Stimulated activated CD4-positive, alpha-beta T cell treated with anti-CD3 and anti-CD28 coated beads, Interleukin-1b, Interleukin-23, amount 100 ng/mL, for 48 hours (primary cell): ENCODE results near the gene TRIM38.
"Not testable (repeated sequence)": the region's sequence is repeated elsewhere in the genome, so short reads cannot be mapped to it uniquely, and the experiment has no call there.

Source experiments
- DNase-seq: peaks from one replicate; pipeline ENCODE4 v3.0.0-alpha.2; 2020

TRIM38 gene

DNA sequence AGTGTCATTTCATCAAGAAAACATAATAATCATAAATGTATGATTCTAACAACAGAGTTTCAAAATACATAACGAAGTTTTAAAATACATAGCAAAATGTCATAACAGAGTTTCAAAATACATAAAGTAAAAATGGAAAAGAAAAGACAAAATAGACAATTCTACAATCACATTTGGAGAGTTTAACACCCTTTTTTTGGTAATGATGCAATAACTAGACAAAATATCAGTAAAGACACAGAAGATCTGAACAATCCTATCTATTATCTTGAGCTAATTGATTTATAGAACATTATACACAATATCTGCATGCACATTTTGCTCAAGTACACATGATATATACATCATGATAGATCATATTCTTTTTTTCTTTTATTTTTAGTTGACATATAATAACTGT is 18.7 kb upstream of the TRIM38 start:
- no peak for DNase-seq

DNA sequence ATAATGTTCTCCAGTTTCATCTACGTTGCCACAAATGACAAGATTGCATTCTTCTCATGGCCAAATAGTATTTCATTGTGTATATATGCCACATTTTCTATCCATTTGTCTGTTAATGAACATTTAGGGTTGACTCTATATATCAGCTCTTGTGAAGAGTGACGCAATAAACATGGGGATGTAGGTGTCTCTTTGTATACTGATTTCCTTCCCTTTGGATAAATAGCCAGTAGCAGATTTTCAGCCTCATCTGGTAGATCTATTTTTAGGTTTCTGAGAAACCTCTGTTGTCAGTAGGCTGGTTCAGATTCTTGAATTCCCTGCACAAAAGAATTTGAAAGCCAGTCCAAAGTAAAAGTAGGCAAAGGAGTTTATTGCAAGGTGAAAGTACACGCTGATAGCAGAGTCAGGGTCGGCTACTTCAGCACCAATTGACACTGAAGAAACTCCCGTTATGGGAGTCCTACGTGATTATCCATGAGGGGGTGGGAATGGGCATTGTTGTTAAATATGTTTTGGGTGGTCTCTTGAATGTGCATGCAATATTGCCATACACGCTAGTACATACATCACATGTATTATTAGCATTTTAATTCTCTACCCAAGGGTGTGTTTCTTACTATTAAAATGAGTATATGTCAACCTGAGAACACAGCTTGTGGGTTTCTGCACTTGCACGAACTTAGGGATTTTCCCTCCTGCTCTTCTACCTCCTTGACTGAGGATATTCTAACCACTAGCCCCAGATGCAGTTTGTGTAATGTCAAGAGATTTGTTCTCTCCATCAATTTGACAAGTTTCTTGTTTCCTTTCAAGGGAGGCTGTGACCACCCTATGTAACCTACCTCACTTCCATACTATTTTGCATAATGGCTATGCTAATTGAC is 17.7 kb upstream of the TRIM38 start:
- DNase-seq, result peak; percentile 28

DNA sequence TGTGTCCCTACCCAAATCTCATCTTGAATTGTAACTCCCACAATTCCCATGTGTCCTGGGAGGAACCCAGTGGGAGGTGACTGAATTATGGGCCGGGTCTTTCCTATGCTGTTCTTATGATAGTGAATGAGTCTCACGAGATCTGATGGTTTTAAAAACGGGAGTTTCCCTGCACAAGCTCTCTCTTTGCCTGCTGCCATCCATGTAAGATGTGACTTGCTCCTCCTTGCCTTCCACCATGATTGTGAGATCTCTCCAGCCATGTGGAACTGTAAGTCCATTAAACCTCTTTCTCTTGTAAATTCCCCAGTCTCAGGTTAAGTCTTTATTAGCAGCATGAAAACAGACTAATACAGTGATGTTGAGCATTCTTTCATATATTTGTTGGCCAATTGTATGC is 16.9 kb upstream of the TRIM38 start:
- not testable (repeated sequence) for DNase-seq

DNA sequence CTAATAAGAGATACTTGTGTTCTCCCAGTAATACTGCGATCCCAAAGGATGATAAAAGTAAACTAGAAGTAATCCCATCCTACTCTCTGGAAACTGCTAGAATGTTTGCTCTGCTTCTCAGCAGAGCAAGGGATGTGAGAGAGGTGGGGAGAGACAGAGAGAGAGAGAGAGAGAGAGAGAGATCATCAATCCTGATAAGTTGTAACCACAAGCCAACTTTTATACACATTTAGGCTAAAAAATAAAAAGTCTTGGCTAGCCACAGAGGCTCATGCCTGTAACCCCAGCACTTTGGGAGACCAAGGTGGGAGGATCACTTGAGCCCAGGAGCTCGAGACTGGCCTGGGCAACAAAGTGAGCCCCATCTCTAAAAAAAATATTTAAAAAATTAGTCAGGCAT is 16.0 kb upstream of the TRIM38 start:
- DNase-seq, result no peak

DNA sequence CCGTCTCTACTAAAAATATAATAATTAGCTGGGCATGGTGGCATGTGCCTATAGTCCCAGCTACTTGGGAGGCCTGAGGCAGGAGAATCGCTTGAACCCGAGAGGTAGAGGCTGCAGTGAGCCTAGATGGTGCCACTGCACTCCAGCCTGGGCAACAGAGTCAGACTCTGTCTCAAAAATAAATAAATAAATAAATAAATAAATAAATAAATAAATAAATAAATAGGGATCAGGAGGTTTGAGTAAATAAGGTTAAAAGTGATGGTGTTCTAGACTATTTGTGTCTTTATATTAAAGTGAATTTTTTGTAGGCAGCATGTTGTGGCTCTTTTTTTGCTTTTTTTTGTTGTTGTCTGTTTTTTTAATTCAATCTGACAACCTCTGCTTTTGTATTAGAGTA is 15.1 kb upstream of the TRIM38 start:
- not testable (repeated sequence) for DNase-seq

DNA sequence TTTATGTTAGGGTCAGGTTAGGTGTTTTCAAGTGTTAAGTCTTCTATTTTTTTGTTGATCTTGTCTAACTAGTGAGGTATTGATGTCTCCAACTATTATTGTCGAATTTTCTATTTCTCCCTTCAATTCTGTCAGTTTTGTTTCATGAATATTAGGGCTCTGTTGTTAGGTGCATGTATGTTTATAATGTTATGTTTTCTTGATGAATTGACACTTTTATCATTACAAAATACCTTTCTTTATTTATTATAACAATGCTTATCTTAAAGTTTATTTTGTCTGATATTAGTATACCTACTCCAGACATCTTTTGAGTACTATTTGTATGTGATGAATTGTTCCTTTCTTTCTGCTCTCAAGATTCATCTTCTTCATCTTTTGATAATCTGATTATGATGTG is 12.9 kb upstream of the TRIM38 start:
- DNase-seq, result no peak

DNA sequence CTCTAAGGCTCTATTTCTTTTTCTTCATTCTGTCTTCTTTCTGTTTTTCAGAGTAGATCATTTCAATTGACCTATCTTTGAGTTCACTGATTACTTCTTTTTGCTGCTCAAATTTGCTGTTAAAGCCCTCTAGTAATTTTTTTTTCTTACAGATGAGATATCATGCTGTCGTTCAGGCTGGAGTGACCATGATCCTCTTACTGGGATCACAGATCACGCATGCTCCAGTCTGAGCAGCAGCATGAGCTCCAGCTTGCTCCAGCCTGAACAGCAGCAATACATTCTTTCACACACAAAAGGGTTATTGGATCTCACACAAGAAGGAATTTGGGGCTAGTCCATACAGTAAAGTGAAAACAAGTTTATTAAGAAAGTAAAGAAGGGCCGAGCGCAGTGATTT is 12.3 kb upstream of the TRIM38 start:
- no peak for DNase-seq

DNA sequence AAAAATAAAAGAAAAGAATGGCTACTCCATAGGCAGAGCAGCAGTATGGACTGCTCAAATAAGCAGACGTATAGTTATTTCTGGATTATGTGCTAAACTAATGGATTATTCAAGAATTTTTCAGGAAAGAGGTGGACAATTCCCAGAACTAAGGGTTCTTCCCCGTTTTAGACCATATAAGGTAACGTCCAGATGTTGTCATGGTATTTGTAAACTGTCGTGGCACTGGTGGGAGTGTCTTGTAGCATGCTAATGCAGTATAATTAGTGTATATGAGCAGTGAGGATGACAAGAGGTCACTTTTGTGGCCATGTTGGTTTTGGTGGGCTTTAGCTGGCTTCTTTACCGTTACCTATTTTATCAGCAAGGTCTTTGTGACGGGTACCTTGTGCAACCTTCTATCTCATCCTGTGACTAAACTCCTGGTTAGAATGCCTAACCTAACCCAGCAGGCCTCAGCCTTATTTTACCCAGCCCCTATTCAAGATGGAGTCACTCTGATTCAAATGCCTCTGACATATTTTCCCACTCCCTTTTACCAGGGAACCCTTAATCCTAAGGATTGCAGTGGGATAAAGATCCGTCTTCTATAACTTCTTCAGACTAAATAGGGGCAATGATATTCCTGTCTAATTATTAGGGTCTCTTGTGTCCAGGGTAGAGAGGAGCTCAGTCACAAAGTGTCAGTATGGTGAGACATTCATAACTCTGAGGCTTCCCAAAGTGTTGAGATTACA is 11.1 kb upstream of the TRIM38 start:
- DNase-seq, result no peak

DNA sequence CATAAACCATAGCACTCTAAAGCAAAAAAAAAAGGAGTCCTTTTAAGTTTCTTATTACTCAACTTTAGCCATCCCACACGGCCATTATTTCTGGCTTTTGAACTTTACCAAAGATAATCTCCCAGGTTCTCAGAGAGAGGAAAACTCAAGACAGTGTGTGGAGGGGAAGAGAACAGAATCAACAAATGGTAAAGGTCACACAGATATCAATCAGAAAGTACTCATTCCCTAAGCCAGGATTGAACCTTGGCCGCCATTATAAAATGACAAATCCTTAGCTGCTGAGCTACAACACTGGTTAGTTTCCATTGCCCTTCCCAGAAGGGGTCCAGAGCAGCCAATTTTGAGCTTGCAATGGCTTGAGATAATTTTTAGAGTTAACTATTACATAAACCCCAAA is 10.1 kb upstream of the TRIM38 start:
- no peak for DNase-seq

DNA sequence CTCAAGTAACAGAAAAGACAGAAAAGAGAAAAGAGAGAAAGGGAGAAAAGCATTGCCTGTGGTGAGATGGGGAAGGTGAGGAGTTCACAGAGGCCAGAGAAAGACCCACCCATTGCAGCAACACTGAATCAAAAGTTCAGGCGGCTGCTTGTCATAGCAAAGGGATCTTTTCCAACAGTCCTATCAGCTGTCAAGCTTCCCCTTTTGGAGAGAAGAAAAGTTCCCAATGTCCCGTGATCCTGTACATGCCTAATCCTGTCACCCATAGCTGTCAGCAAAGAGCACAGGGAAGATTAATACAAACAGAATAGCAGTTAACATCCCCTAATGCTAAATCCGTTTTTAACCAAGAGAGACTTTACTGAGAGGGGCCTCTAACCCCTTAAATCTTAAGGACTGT is 8.9 kb upstream of the TRIM38 start:
- DNase-seq, result no peak

DNA sequence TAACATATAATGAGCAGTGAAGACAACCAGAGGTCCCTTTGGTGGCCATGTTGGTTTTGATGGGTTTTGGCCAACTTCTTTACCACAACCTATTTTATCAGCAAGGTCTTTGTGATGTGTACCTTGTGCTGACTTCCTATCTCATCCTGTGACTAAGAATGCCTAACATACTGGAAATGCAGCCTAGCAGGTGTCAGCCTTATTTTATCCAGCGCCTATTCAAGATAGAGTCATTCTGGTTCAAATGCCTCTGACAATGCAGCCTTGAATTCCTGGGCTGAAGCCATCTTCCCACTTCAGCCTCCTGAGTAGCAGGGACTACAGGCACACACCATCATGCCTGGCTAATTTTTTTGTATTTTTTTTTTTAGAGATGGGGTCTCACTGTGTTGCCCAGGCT is 7.8 kb upstream of the TRIM38 start:
- no peak for DNase-seq

DNA sequence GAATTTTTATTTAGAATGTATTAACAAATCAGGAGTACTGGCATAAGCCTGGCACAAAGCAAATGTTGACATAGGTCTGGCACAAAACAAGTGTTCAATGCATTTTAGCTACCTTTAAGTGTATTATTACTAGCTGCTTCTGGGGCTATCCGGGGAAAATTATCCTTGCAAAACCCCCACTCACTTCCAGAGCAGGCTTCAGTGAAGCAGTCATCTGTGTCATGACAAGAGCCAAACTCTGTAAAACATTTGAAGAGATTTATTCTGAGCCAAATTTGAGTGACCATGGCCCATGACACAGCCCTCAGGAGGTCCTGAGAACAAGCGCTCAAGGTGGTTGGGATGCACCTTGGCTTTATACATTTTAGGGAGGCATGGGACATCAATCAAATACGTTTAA is 6.4 kb upstream of the TRIM38 start:
- DNase-seq, result no peak

DNA sequence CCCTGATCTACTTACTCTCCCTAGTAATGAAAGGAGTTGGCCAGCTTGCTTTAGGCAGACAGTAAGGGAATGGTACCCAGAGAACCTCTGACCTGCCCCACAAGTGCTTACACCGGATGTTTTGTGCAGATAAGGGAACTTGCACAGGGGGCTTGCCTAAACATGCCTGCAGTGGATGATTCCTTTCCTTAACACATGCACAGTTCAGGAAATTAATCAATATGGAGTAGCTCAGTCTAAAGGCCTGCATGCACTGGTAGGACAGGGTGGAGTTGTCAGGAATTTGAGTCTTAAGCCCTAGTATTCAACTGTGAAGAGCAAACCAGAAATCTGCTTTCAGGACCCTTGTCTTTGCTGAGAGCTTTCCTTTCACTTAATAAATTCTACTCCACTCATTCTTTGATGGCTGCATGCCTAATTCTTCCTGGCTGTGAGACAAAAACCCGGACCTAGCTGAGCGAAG is 3.9 kb upstream of the TRIM38 start:
- DNase-seq, result no peak

DNA sequence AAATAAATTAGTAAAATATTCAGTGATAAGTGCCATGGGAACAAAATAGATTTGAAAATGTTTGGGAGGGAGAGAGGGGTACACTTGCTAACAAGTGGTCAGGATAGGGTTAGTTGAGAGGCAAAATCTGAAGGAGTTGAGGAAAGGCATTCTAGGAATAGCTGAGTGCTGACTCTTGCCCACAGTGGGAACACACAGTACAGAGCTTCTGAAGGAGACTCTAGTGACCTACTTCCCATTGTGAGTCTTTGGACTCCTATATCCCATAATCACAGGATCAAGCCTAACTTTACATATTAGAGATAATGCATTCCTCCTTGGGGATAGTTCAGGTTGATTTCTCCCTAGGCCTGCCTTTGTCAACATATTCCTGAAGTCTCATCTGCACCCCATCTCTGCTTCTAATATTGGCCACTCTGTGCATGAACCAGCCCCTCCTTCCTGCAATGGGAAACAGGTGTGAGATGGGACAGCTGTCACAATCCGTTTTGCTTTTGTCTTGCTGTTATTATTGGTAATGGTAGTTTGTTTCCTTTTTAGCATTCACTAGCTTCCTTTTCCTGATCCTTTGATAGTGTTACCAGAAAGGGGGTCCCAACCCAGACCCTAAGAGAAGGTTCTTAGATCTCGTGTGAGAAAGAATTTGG is 2.6 kb upstream of the TRIM38 start:
- DNase-seq, result no peak

DNA sequence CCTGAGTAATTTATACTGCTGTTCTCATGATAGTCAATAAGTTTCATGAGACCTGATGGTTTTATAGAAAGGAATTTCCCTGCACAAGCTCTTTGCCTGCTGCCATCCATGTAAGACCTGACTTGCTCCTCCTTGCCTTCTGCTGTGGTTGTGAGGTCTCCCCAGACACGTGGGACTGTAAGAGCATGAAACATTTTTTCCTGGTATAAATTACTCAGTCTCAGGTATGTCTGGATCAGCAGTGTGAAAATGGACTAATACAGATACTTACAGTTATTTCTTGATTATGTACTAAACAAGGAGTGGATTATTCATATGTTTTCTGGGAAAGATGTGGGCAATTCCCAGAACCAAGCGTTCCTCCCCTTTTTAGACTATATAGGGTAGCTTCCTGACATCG is 1.9 kb upstream of the TRIM38 start:
- peak; percentile 72 for DNase-seq

DNA sequence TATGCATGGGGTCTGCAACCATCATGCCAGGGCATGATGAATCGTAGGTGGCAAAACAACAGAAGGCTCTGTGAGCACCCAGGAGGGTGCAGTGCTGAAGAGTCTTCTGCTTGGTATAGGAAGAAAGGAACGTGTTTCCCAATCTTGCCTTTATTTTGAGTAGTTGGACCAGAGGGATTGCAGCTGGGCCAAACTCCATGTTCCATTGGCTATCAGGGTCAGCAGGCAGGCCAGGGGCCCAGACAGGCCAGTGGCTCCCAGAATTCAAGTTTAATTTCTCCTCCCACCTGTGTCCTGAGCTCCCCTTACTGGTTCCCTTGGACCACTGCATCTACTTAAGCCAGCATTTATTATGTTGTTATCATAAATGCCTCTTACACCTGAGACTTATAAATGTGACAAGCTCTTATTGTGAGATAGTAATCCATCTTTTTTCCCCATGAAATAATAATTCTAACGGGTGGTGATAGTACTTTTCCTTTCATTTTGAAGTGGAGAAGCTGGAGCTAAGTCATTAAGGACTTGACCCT is 918 bp upstream of the TRIM38 start:
- DNase-seq, result no peak

DNA sequence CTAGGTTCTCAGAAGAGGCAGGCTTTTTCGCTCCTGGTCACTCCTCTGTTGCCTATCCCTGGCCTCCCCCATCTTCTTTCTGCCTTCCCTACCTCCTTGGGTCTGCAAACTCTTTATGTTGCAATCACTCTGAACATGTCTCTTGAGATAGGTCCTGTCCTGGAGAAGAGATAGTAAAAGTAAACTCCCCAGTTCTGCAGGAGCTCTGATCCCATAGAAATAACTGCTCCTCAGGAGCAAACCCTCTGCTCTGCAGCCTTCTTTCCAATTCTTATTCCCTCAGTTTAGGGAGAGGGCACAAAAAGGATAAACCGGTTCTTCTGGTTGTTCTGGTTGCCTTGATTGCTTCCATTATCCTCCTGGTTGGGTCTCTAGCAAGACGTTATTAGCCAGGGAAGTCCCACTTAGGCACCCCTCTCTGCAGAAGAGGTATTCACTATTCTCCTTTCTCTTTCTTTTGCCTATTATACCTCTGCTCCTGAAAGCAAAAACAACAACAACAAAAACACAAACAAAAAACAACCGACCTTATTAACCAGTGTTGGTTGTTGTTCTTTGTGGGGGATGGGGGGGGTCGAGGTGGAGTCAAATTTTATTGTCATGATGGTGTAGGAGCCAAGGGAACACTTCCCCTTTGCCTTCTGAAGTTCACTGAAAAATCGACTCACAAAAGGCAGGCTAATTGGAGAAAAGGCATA is 973 bp downstream of the TRIM38 start:
- no peak for DNase-seq

DNA sequence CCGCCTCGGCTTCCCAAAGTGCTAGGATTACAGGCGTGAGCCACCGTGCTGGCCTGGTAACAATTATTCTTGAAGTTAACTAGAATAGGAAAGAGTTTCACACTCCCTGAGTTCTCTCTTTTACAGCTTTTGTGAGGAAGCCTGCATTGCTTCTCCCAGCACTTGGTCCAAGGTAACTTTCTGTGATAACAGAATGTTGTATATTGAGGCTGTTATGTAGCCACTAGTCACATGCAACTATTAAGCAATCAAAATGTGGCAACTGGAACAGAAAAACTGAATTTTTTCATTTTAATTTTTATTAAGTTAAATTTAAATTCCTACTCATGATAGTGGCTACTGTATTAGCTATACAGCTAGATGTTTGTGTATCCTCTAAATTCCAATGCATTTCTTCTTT is 2.5 kb downstream of the TRIM38 start:
- no peak for DNase-seq

DNA sequence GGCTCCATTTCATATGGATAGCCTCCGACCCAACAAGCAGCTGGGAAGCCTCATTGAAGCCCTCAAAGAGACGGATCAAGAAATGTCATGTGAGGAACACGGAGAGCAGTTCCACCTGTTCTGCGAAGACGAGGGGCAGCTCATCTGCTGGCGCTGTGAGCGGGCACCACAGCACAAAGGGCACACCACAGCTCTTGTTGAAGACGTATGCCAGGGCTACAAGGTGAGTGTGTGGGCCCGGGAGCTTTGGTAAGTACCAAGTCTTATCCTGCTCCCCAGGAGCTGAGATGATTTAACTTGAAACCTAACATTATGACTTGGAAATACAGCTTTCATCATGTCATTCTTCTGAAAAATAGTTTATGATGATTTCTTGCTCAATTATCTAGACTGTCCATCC is 4.1 kb downstream of the TRIM38 start:
- peak; percentile 40 for DNase-seq

DNA sequence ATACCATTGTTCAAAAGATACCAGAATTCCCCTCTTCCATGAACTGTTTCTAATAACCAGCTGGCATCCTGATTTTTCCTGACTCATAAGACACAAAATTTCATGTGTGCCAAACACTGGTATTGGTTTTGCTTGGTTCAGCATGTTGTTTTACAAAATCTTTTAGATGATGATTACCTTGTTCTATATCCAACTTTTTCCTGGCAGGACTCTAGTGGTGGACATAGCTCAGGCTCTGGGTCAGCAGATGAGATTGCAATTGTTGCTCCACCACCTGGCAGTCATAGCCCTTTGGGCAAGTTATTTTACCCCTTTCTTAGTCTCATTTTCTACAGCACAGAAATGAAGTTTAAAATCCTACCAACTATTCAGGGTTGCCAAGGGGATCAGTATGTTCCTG is 6.2 kb downstream of the TRIM38 start:
- no peak for DNase-seq

DNA sequence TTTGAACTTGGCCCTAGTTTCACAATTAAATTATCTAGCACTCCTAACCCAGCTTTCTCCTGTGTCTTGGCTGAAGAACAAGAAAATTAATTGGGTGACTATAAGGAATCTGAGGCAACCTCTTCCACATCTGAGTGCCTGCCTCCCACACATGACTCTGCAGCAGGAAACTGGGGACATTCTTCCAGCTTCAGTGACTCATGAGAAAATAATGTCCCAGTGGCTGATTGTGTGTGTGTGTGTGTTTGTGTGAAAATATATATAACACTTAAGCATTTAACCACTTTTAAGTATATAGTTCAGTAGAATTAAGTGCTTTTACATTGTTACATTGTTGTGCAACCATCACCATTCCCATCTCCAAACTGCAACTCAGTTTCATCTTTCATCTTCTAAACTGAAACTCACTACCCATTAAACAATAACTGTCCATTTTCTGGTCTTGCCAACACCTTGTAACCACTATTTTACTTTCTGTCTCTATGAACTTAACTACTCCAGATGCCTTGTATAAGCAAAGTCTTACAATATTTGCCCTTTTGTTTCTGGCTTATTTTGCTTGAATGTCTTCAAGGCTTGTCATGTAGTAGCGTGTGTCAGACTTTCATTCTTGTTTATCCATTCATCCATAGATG is 8.7 kb downstream of the TRIM38 start:
- no peak for DNase-seq

DNA sequence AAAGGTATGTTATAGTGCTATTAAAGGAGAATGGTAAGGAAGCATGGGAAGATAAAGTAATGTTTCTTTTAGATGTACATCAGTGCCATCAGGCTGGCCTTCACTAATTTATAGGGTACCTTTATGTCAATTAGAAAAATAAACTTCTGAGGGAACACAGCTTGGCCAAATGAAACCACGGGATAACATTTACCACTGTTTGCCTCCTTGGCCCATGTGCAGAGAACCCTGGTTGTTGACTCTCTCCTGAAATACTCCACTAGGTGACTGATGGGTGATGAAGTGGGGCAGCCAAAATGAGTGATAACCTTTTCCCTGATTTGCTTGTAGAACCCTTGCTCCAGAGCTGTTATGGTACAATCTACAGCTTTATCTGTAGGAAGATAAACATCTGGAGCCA is 9.5 kb downstream of the TRIM38 start:
- no peak for DNase-seq
